ENCODE results near the gene B3GNT4. TPM values are rescaled to one million over a fixed set of nuclear protein-coding genes. Genes with fewer than 3 reads are reported as not detected.
"Not testable (repeated sequence)": the region's sequence is repeated elsewhere in the genome, so short reads cannot be mapped to it uniquely, and the experiment has no call there.

Gene B3GNT4
- under 1 TPM in 9 of 10 donors, not detected in 1; 0.19 to 0.64 (median 0.48) TPM for polyA plus RNA-seq (ENCODE audit: insufficient read length in 10 of 10)
- long read RNA-seq, donor 1: 0 reads
- long read RNA-seq, donor 2: 0 reads
- long read RNA-seq, donor 3: 0 reads
- long read RNA-seq, donor 4: 0 reads
- long read RNA-seq, donor 5: 0 reads
- long read RNA-seq, donor 6: 0 reads
- long read RNA-seq, donor 7: 0 reads
- long read RNA-seq, donor 8: 0 reads
- long read RNA-seq, donor 9: 0 reads

GRCh38 chr12:122203301-122204166 lies at the start of gene B3GNT4:
Gene B3GNT4, plus strand, starts transcription at chr12:122203709. Its CDS starts 910 bp downstream, at chr12:122204619.
- peak in 2 of 3 donors; percentile 36 to 73 for DNase-seq

DNA sequence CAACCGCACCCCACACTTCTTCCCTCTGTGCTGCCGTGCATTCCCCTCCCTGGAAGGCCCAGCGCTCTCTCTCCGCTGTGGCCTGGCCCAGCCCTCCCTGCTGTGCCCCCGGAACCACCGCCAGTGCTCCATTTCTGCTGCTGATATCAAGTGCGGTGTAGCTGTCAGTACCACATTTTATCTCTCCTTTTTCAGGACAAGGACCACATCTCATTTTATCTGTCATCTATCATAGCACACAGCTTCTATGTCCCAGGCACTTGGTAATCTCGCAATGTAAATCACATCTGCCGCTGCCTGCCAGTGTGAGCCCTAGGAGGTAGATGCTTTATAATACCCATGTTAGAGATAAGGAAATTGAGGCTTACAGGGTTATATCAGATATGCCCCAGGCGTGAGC lies 47.8 kb upstream of the B3GNT4 start:
- DNase-seq: no peak

- no peak for DNase-seq
Observed at GRCh38 chr12:122158700-122159285, 44.7 kb upstream of the B3GNT4 start.

DNA sequence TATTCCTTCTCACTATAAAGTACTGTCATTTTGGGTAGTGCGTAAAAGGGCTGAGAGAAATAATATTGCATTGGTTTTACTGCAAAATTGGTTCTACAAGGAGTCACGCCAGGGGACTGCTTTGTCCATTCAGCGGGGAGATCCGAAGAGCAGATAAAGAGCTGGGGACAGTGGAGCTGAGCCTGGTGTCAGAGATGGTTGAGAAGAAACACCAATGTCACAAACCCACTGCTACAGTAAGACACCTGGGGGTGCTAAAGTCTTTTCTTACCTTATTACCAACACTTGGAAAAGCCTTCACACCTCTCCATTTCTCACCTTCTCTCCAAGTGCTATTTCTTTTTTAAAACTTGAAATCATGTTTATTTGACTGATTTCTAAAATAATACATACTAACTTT lies 43.6 kb upstream of the B3GNT4 start:
- no peak for DNase-seq

- DNase-seq: no peak
Observed at GRCh38 chr12:122160761-122161160, 42.7 kb upstream of the B3GNT4 start.

DNA sequence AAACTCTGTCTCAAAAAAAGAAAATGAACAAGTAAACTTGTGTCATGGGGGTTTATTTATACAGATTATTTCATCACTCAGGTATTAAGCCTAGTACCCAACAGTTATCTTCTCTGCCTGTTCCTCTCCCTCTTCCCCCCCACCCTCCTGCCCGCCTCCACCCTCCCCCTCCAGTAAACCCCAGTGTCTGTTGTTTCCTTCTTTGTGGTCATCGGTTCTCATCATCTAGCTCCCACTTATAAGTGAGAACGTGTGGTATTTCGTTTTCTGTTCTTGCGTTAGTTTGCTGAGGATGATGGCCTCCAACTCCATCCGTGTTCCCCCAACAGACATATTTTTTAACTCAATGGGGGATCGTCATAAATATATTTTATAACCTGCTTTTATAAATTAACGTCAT lies 41.8 kb upstream of the B3GNT4 start:
- DNase-seq: no peak

DNA sequence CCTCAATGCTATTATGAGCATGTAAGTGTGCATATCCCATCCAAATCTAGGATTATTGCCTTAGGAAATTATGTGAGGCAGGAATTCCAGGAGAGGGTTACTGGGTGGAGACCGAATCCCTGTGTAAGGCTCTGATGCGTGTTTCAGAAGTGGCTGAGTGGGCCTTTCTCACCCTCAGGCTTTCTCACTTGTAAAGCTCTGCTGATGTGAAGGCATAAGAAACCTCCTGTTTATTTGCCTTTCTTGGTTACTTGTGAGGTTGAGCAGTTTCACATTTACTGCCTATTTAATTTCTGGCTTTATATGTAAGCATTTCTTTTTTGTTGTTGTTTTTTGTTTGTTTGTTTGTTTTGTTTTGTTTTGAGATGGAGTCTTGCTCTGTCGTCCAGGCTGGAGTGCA lies 40.5 kb upstream of the B3GNT4 start:
- DNase-seq: no peak

GRCh38 chr12:122166422-122167349 lies 36.8 kb upstream of the B3GNT4 start:
- DNase-seq: no peak

- no peak for DNase-seq
Observed at GRCh38 chr12:122167356-122167925, 36.1 kb upstream of the B3GNT4 start.

GRCh38 chr12:122168492-122168891 lies 35.0 kb upstream of the B3GNT4 start:
- no peak for DNase-seq

DNA sequence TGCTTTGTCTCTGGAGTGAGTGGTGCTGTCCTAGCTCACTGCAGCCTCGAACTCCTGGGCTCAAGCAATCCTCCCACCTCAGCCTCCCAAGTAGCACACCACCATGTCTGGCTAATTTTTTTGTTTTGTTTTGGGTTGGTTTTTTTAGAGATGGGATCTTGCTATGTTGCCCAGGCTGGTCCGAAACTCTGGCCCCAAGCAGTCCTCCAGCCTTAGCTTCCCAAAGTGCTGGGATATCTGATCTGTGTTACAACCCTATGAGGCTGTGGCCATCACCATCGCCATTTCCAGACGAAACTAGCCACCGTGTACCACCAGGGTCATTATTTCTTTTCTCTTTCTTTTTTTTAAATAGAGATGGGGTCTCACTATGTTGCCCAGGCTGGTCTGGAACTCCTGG lies 32.1 kb upstream of the B3GNT4 start:
- no peak for DNase-seq

- no peak for DNase-seq
Observed at GRCh38 chr12:122172262-122172939, 31.1 kb upstream of the B3GNT4 start.

GRCh38 chr12:122174155-122174845 lies 29.2 kb upstream of the B3GNT4 start, which contains the start of gene IL31:
Gene IL31, minus strand, starts transcription at chr12:122174221. Its CDS starts 49 bp downstream, at chr12:122174172.
- no peak for DNase-seq

DNA sequence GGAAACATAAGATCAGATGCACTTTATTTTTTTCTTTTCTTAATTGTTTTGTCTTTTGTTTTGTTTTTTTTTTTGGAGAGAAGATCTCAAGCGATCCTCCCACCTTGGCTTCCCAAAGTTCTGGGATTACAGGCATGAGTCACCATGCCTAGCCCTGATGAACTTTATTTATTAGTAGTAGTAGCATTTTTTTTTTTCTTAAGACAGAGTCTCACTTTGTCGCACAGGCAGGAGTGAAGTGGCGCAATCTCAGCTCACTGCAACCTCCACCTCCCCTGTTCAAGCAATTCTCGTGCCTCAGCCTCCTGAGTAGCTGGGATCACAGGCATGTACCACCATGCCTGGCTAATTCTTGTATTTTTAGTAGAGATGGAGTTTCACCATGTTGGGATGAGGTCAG lies 27.0 kb upstream of the B3GNT4 start:
- DNase-seq: not testable (repeated sequence)

DNA sequence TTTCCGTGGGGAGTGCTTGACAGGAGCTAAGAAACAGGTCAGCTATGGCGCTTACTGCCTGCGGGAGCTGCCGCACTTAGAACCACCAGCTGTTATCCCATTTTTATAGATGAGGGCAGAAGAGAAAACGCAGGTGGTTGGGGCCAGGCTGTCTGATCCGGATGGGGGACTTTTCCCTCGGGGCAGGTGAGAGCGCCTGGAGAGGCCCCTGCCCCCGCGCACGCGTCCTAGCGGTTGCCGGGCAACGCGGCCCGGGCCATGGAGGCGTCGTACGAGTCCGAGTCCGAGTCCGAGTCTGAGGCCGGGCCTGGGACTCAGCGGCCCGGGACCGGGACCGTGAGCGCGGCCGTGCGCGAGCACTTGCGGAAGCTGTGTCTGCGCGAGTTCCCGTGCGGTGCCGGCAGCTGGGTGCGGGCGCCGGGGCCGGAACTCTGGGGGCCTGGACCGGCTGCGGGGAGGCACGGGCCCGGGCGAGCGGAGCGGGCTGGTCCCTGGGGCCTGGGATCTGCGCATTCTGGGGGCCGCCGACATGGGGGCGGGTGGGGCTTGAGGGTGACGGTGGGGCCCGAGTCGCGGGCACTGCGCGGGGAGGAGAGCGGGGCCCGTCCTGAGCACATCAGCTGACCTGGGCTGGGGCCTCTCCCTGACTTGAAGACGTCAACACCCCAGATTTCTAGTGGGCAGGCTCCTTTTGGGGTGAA lies 20.5 kb upstream of the B3GNT4 start, which contains the start of gene LRRC43:
LRRC43 (plus strand) TSS at position 237 of the 701 bp plus-strand sequence; CDS start at position 259, 22 bp downstream.
- peak in 2 of 3 donors; percentile 44 to 64 for DNase-seq

DNA sequence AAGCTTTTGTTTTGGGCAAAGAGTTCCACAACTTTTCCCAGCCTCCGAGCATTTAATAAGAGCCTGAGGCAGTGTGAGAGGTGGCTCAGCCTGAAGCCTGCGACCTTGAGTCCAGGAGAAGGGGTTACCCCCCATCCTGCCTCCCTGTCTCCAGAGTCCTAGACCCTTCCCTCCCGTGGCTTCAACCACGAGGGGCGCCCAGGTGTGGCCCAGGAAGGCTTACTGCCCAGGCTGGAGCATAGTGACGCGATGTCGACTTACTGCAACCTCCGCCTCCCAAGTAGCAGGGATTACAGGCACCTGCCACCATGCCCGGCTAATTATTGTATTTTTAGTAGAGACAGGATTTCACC lies 19.9 kb upstream of the B3GNT4 start:
- no peak for DNase-seq

GRCh38 chr12:122184517-122184916 lies 19.0 kb upstream of the B3GNT4 start:
- DNase-seq: no peak

DNA sequence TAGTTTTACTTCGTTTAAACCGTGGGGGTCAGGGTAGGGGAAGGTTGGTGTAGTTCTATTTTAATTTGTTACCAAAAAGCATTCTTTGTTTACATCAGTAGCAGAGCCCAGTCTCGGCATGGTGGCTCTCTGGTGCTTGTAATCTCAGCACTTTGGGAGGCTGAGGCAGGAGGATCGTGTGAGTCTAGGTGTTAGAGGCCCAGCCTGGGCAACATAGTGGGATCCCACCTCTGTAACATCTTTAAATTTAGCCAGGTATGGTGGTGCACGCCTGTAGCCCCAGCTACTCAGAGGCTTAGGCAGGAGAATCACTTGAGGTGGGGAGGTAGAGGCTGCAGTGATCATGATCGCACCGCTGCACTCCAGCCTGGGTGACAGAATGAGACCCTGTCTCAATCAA lies 18.4 kb upstream of the B3GNT4 start:
- no peak for DNase-seq

DNA sequence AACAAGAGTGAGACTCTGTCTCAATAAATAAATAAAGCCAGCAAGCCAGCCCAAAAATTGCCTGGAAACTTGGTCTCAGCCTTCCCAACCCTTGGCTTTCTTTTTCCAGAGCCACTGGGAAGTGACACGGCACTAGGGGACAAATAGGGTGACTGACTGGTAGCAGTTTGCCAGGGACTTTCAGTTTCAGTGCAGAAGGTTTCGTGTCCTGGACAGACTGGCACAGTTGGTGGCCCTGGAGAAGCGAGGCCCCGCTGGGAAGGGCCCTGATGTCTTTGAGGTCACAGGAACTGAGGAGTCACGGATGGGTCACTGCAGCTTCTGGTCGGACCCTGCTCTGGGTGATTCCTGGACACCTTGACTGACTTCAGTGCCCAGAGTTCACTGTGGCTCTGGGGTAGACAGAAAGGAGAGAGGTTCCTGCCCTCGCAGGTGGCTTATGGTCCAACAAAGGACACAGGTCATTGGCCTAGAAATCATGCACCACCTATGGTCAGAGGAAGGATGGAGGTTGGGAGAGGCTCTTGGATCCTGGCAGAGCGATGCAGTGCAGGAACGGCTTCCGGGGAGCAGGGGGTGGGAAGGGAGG lies 17.9 kb upstream of the B3GNT4 start:
- no peak for DNase-seq

Data from muscle of back (tissue), 13 donors.